Heart right ventricle (tissue), 16 donors: ENCODE data around the gene ADARB2. TPM values are rescaled to one million over a fixed set of nuclear protein-coding genes. Genes with fewer than 3 reads are reported as not detected.

ENCODE experiments used
- ATAC-seq, 8 donors: fragments of 200-7000 bp; cut with Tn5 transposase; one replicate each; pipeline ENCODE4 v1.9.1; 2020; ENCODE audit warnings: mild to moderate bottlenecking in 8 of 8, moderate library complexity in 8 of 8, moderate number of reproducible peaks in 1 of 8
- DNase-seq, 2 donors: peaks; one replicate each; pipeline ENCODE4 v3.0.0-alpha.2; 2020
- H3K27ac ChIP-seq, 10 donors: fragments of 200-600 bp; sonication (generic) in 2 of 10; one replicate each; pipeline versions ENCODE4 v1.5.0 to v1.8.0; 2020 to 2022; ENCODE audit warnings: mild to moderate bottlenecking in 3 of 10
- H3K27me3 ChIP-seq, 7 donors: fragments of 200-600 bp; one replicate each; pipeline ENCODE4 v1.8.0; 2021 to 2022; ENCODE audit warnings: mild to moderate bottlenecking in 2 of 7
- H3K36me3 ChIP-seq, 9 donors: fragments of 200-600 bp; sonication (generic) in 1 of 9; one replicate each; pipeline versions ENCODE4 v1.5.0 to v1.8.0; 2020 to 2022; ENCODE audit warnings: mild to moderate bottlenecking in 2 of 9
- H3K4me1 ChIP-seq, 9 donors: fragments of 200-600 bp; sonication (generic) in 1 of 9; one replicate each; pipeline versions ENCODE4 v1.5.0 to v1.8.0; 2020 to 2022; ENCODE audit warnings: mild to moderate bottlenecking in 4 of 9
- H3K4me3 ChIP-seq, 10 donors: fragments of 200-600 bp; sonication (generic) in 2 of 10; one replicate each; pipeline versions ENCODE4 v1.5.0 to v1.8.0; 2020 to 2022; ENCODE audit warnings: mild to moderate bottlenecking in 7 of 10, moderate library complexity in 2 of 10
- H3K9me3 ChIP-seq, 11 donors: fragments of 200-600 bp in 10 of 11; sonication (generic) in 2 of 11; one replicate each; pipeline versions ENCODE4 v1.5.0 to v1.8.0; 2013 to 2022; ENCODE audit warnings: mild to moderate bottlenecking in 2 of 11, control low read depth in 1 of 11, moderate library complexity in 1 of 11
- CTCF ChIP-seq, 9 donors: fragments of 200-600 bp; sonication (generic) in 2 of 9; IDR thresholded peaks; one replicate each; pipeline versions ENCODE4 v1.5.0 to v1.8.0; 2021 to 2022; ENCODE audit warnings: antibody characterized with exemption in 9 of 9, mild to moderate bottlenecking in 5 of 9, moderate library complexity in 1 of 9
- WGBS, 2 donors: extraction: QIAGEN DNeasy Blood & Tissue Kit; methylation state at CpG; one replicate each; pipeline ENCODE4 v1.1.7; 2013; ENCODE audit warnings: inconsistent platforms in 1 of 2; 5-methylcytosine and 5-hydroxymethylcytosine counted together
- intact Hi-C, 10 donors: fragments of 100-400 bp; cut with DNase I; formaldehyde crosslinking; loops; one replicate each; pipeline versions ENCODE4 v1.11.1 to v1.14.2; 2022
- polyA plus RNA-seq, 2 donors: library from polyadenylated mRNA; stranded (reverse); fragments of 200-250 nt; gene quantifications; one replicate each; pipeline ENCODE4 v1.2.3, GENCODE V29; 2013
- total RNA-seq, 10 donors: library from RNA; stranded (reverse); fragmentation: NEBNext Ultra II Directional in 3 of 10; extraction: Animal tissue kit (Norgen Biotek cat#: 25700) in 3 of 10; gene quantifications; one replicate each; pipeline versions ENCODE4 v1.2.1 to v1.2.4, GENCODE V29; 2021 to 2023
- donor health status: Arrhythmogenic right ventricular cardiomyopathy.
- donor health status: ischemic (EF 13 %, LVEDD 7.1; RV severe dilation, severe dysfunction).
- donor health status: healthy with polysubstance abuse.
- donor health status: DM: no; HTN: yes; CAD: no.
- donor health status: DM: no; HTN: no; CAD: no.
- donor health status: ischemic (EF 25% LVEDD 6.9; RV normal size, moderate dysfunction).
- donor health status: ischemic (EF 25% LVEDD 5.7; RV mildly dilated, moderate dysfunction).
- donor health status: healthy.
- donor health status: DM: yes; HTN: yes; CAD: no.
- donor health status: Ischemic cardiomyopathy.
- donor health status: ischemic (EF 35%, LVEDD 5.7; RV mildly dilated, moderate dysfunction).
- donor health status: nonischemic (EF 11% LVEDD 7.7; RV severe dilation, severe dysfunction).
- donor health status: DM: yes; HTN: yes; CAD: no.
- donor health status: PGD.
- donor health status: ischemic (EF 29% LVEDD 5.4; RV normal size, mild dysfunction).
- donor health status: nonischemic (EF 23%, LVEDD 6.1; RV moderate dilation, normal function).

The ADARB2 gene
- total and polyA plus RNA-seq, 12 donors: 0.08 to 0.47 (median 0.17) TPM; not detected in 2

GRCh38 chr10:1141261-1141660 is 596.1 kb downstream of the ADARB2 start:
- TF ChIP-seq CTCF (IDR thresholded peaks at IDR 0.05): no peak

GRCh38 chr10:1138529-1138928 is 598.8 kb downstream of the ADARB2 start:
- Histone ChIP-seq H3K27ac (no peak overlapping the region), H3K4me3 (no peak overlapping the region), H3K36me3 (no peaks in the 10 kb centered on the region), H3K27me3 (no peaks in the 10 kb centered on the region), H3K4me1 (no peaks in the 10 kb centered on the region), H3K9me3 (peaks cover 0 to 24% (median 5%) of the 10 kb centered on the region in 11 donors)
- TF ChIP-seq CTCF (IDR thresholded peaks at IDR 0.05): no peak
- WGBS, 2 donors: 74 to 77% methylated on average over 1 of the region's 1 CpG
- intact Hi-C loops: no loop called here
- ATAC-seq: no peak
- DNase-seq: no peak

More at GRCh38 chr10:1141261-1141660, 596.1 kb downstream of the ADARB2 start:
- Histone ChIP-seq H3K27me3 (no peaks in the 10 kb centered on the region), H3K27ac (no peak overlapping the region), H3K4me3 (no peak overlapping the region), H3K4me1 (no peaks in the 10 kb centered on the region), H3K9me3 (peaks cover 0 to 47% (median 5%) of the 10 kb centered on the region in 11 donors), H3K36me3 (no peaks in the 10 kb centered on the region)
- ATAC-seq (no peak), DNase-seq (no peak)
- WGBS, 2 donors: 68 to 71% methylated on average over 7 of the region's 7 CpGs
- intact Hi-C loops: no loop called here

- intact Hi-C loops: no loop called here
- Histone ChIP-seq H3K4me3 (no peak overlapping the region), H3K27ac (no peak overlapping the region), H3K9me3 (peaks cover 0 to 24% (median 5%) of the 10 kb centered on the region in 11 donors), H3K36me3 (no peaks in the 10 kb centered on the region), H3K27me3 (no peaks in the 10 kb centered on the region), H3K4me1 (no peaks in the 10 kb centered on the region)
- DNase-seq (no peak), ATAC-seq (peak in 1 of 8 donors; percentile 47)
- 86 to 91% methylated on average over 10 of the region's 10 CpGs for WGBS, 2 donors
- TF ChIP-seq CTCF (IDR thresholded peaks at IDR 0.05): no peak
Observed at GRCh38 chr10:1137499-1138163, 599.7 kb downstream of the ADARB2 start.

- no peak for TF ChIP-seq CTCF (IDR thresholded peaks at IDR 0.05)
- Histone ChIP-seq H3K4me3 (no peak overlapping the region), H3K27ac (no peak overlapping the region), H3K4me1 (no peaks in the 10 kb centered on the region), H3K27me3 (no peaks in the 10 kb centered on the region), H3K36me3 (peaks cover 0 to 14% (median 2%) of the 10 kb centered on the region in 9 donors), H3K9me3 (peaks cover 0 to 24% (median 5%) of the 10 kb centered on the region in 11 donors)
- DNase-seq (no peak), ATAC-seq (no peak)
- intact Hi-C loops: no loop called here
Observed at GRCh38 chr10:1136268-1136667, 601.1 kb downstream of the ADARB2 start.
